Thyroid gland (tissue), 4 donors: Measurements from ENCODE around the gene ZRSR2. TPM values are rescaled to one million over a fixed set of nuclear protein-coding genes. Genes with fewer than 3 reads are reported as not detected.

Source experiments
- DNase-seq, 2 donors: peaks; one replicate each; pipeline ENCODE4 v3.0.0-alpha.2; 2019
- H3K27ac ChIP-seq, 3 donors: fragments of 200-600 bp; sonication (generic); 1 replicate in 2 of 3; 2 replicates in 1 of 3; pipeline ENCODE4 v1.5.1; 2016 to 2019; ENCODE audit warnings: mild to moderate bottlenecking in 1 of 3, moderate library complexity in 1 of 3
- H3K27me3 ChIP-seq: fragments of 200-600 bp; sonication (generic); one replicate; pipeline ENCODE4 v1.5.1; 2019
- H3K36me3 ChIP-seq, 2 donors: fragments of 200-600 bp; sonication (generic); one replicate each; pipeline ENCODE4 v1.5.1; 2016 to 2019
- H3K4me1 ChIP-seq, 2 donors: fragments of 200-600 bp; sonication (generic); one replicate each; pipeline ENCODE4 v1.5.1; 2017 to 2019
- H3K4me3 ChIP-seq, 3 donors: fragments of 200-600 bp; sonication (generic); replicated peaks in 1 of 3; 1 replicate in 2 of 3; 2 replicates in 1 of 3; pipeline ENCODE4 v1.5.1; 2016; ENCODE audit warnings: mild to moderate bottlenecking in 1 of 3
- H3K9me3 ChIP-seq: fragments of 200-600 bp; sonication (generic); one replicate; pipeline ENCODE4 v1.5.1; 2017
- CTCF ChIP-seq, 6 experiments: fragments of 200-600 bp in 3 of 6; fragments of 450-650 bp in 3 of 6; sonication (generic) in 3 of 6; IDR thresholded peaks; one replicate each; pipeline ENCODE4 v1.5.1; 2016 to 2019; ENCODE audit warnings: antibody characterized with exemption in 6 of 6, mild to moderate bottlenecking in 2 of 6, inconsistent platforms in 1 of 6, moderate library complexity in 1 of 6
- POLR2A ChIP-seq, 2 donors: fragments of 450-650 bp; IDR thresholded peaks; one replicate each; pipeline ENCODE4 v1.6.1; 2017; ENCODE audit warnings: antibody characterized with exemption in 2 of 2, mild to moderate bottlenecking in 2 of 2, moderate library complexity in 1 of 2
- WGBS, 2 donors: methylation state at CpG; one replicate each; pipeline ENCODE4 v1.1.5; 2017; 5-methylcytosine and 5-hydroxymethylcytosine counted together
- intact Hi-C: fragments of 100-400 bp; cut with DNase I; formaldehyde crosslinking; loops from one replicate; pipeline ENCODE4 v1.15.1; 2023
- total RNA-seq, 4 donors: library from RNA; depleted of rRNA; stranded (reverse); fragments of >200 nt; gene quantifications; one replicate each; pipeline ENCODE4 v1.2.3, GENCODE V29; 2016

The ZRSR2 gene
- total RNA-seq, 4 donors from 2014 or later = 3.3 to 106 (median 13.2) TPM

GRCh38 chrX:15858051-15858450 is 67.8 kb downstream of the ZRSR2 start:
- no peaks in the 10 kb centered on the region for H3K36me3 ChIP-seq
- peaks cover 0 to 16% of the 10 kb centered on the region in 2 donors for H3K4me1 ChIP-seq
- no peaks in the 10 kb centered on the region for H3K9me3 ChIP-seq
- no peak overlapping the region for H3K4me3 ChIP-seq
- no peaks in the 10 kb centered on the region for H3K27me3 ChIP-seq
- intact Hi-C loops = loop anchor here (10.0 kb wide), 1 partner anchor 183 kb away; no protein-coding TSS in a partner anchor
- WGBS, 2 donors = 84 to 89% methylated on average over 1 of the region's 1 CpG
- no peak overlapping the region for H3K27ac ChIP-seq
- no peak for TF ChIP-seq POLR2A (IDR thresholded peaks at IDR 0.05)
- TF ChIP-seq CTCF (IDR thresholded peaks at IDR 0.05) = no peak
- DNase-seq = no peak

GRCh38 chrX:15860921-15861320 is 70.6 kb downstream of the ZRSR2 start:
- Histone ChIP-seq H3K27me3 (no peaks in the 10 kb centered on the region), H3K27ac (no peak overlapping the region), H3K36me3 (no peaks in the 10 kb centered on the region), H3K4me3 (no peak overlapping the region), H3K4me1 (peaks cover 0 to 1% of the 10 kb centered on the region in 2 donors), H3K9me3 (no peaks in the 10 kb centered on the region)
- TF ChIP-seq POLR2A (IDR thresholded peaks at IDR 0.05) (no peak), CTCF (IDR thresholded peaks at IDR 0.05) (no peak)
- WGBS, 2 donors = 81 to 86% methylated on average over 3 of the region's 3 CpGs
- intact Hi-C loops = no loop called here
- DNase-seq = no peak

GRCh38 chrX:15864023-15864422 is 73.7 kb downstream of the ZRSR2 start:
- Histone ChIP-seq H3K36me3 (no peaks in the 10 kb centered on the region), H3K4me3 (no peak overlapping the region), H3K27ac (no peak overlapping the region), H3K9me3 (no peaks in the 10 kb centered on the region), H3K27me3 (no peaks in the 10 kb centered on the region), H3K4me1 (no peaks in the 10 kb centered on the region)
- WGBS, 2 donors = 80 to 90% methylated on average over 1 to 2 of the region's 3 CpGs
- intact Hi-C loops = no loop called here
- peak; percentile 5 to 12 for DNase-seq
- TF ChIP-seq POLR2A (IDR thresholded peaks at IDR 0.05) (no peak), CTCF (IDR thresholded peaks at IDR 0.05) (no peak)

- Histone ChIP-seq H3K36me3 (no peaks in the 10 kb centered on the region), H3K27me3 (no peaks in the 10 kb centered on the region), H3K27ac (no peak overlapping the region), H3K4me1 (no peaks in the 10 kb centered on the region), H3K9me3 (no peaks in the 10 kb centered on the region), H3K4me3 (no peak overlapping the region)
- intact Hi-C loops = no loop called here
- no peak for DNase-seq
- TF ChIP-seq CTCF (IDR thresholded peaks at IDR 0.05) (no peak), POLR2A (IDR thresholded peaks at IDR 0.05) (no peak)
Observed at GRCh38 chrX:15864629-15865028, 74.3 kb downstream of the ZRSR2 start.

- Histone ChIP-seq H3K4me3 (no peak overlapping the region), H3K4me1 (no peaks in the 10 kb centered on the region), H3K36me3 (no peaks in the 10 kb centered on the region), H3K9me3 (no peaks in the 10 kb centered on the region), H3K27ac (no peak overlapping the region), H3K27me3 (no peaks in the 10 kb centered on the region)
- intact Hi-C loops = no loop called here
- DNase-seq = no peak
- 84 to 96% methylated on average over 3 of the region's 3 CpGs for WGBS, 2 donors
- no peak for TF ChIP-seq CTCF (IDR thresholded peaks at IDR 0.05)
- no peak for TF ChIP-seq POLR2A (IDR thresholded peaks at IDR 0.05)
Observed at GRCh38 chrX:15866147-15866546, 75.9 kb downstream of the ZRSR2 start.
